K562 (cell line): ENCODE measurements around the gene PIGB. TPM values are rescaled to one million over a fixed set of nuclear protein-coding genes. Genes with fewer than 3 reads are reported as not detected.
A peak's percentile ranks its signal among the peaks of the same experiment; 100 is the strongest.

Experiments
- ATAC-seq: fragments of 200-7000 bp; cut with Tn5 transposase; 3 replicates; pipeline ENCODE4 v1.9.1; 2020; ENCODE audit warnings: moderate library complexity
- BruUV-seq: library from RNA; stranded (reverse); fragments of 400-500 nt; replicated peaks from 2 replicates; lab custom pipeline; 2021; lab: Mats Ljungman, UMichigan
- CTCF ChIA-PET: fragments of 300-600 bp; formaldehyde crosslinking; extraction: SDS; loops from one replicate; lab custom pipeline; 2021; ENCODE audit warnings: low intra/inter-chr PET ratio; lab: Yijun Ruan, JAX
- POLR2A ChIA-PET: fragments of 300-600, 350-650 bp; sonication (Branson Sonifier 250); formaldehyde crosslinking; extraction: SDS; loops from one replicate; lab custom pipeline; 2021; ENCODE audit warnings: antibody characterized with exemption, inconsistent platforms; lab: Yijun Ruan, JAX
- DNase-seq, 4 experiments: peaks; one replicate each; pipeline versions ENCODE4 v3.0.0 to v3.0.0-alpha.2; 2011 to 2018; ENCODE audit warnings: low spot score in 3 of 4, mixed read lengths in 3 of 4; ENCODE audit errors: extremely low read depth in 1 of 4
- FAIRE-seq: peaks from 2 replicates; lab custom pipeline; 2011; peaks lifted over from hg19 to GRCh38; lab: Jason Lieb, UNC
- H2AFZ ChIP-seq: 2 replicates; pipeline ENCODE4 v1.6.0; 2011; ENCODE audit warnings: low read depth, low read length, control low read depth, inconsistent platforms
- H3K27ac ChIP-seq: fragments of 200-600 bp; 3 replicates; pipeline ENCODE4 v1.8.0; 2011; ENCODE audit warnings: low read depth, mild to moderate bottlenecking, control low read depth, inconsistent platforms, low read length, moderate library complexity, mixed read lengths; ENCODE audit errors: extremely low read depth
- H3K27me3 ChIP-seq, 2 experiments: fragments of 300-600 bp in 1 of 2; 2 replicates in 1 of 2; 3 replicates in 1 of 2; pipeline versions ENCODE4 v1.6.0 to v1.8.0; 2011; ENCODE audit warnings: inconsistent platforms in 2 of 2, low read length in 2 of 2, mild to moderate bottlenecking in 1 of 2, mixed read lengths in 1 of 2, moderate library complexity in 1 of 2; ENCODE audit not compliant: control insufficient read depth in 2 of 2, insufficient read depth in 2 of 2
- H3K36me3 ChIP-seq: fragments of 300-600 bp; 3 replicates; pipeline ENCODE4 v1.8.0; 2011; ENCODE audit warnings: mild to moderate bottlenecking, low read length, inconsistent platforms; ENCODE audit not compliant: control insufficient read depth, insufficient read depth
- H3K4me1 ChIP-seq, 2 experiments: fragments of 200-600 bp in 1 of 2; replicated peaks in 1 of 2; 2 replicates in 1 of 2; 3 replicates in 1 of 2; pipeline versions ENCODE4 v1.5.1 to v1.8.0; 2011; ENCODE audit warnings: inconsistent platforms in 2 of 2, low read length in 2 of 2, mild to moderate bottlenecking in 1 of 2, mixed read lengths in 1 of 2, moderate library complexity in 1 of 2; ENCODE audit not compliant: control insufficient read depth in 2 of 2, insufficient read depth in 2 of 2
- H3K4me2 ChIP-seq: 2 replicates; pipeline ENCODE4 v1.6.1; 2011; ENCODE audit warnings: low read length, control low read depth, inconsistent platforms, mixed read lengths; ENCODE audit not compliant: insufficient read depth
- H3K4me3 ChIP-seq: fragments of 200-600 bp; sonication (generic), shearing (Covaris generic); 2 replicates; pipeline ENCODE4 v1.5.1; 2016; ENCODE audit warnings: control low read depth, inconsistent platforms
- H3K79me2 ChIP-seq: fragments of 200-600 bp; 3 replicates; pipeline ENCODE4 v1.8.0; 2011; ENCODE audit warnings: low read length, inconsistent platforms; ENCODE audit not compliant: control insufficient read depth, insufficient read depth
- H3K9ac ChIP-seq, 2 experiments: 2 replicates each; pipeline versions ENCODE4 v1.6.0 to v1.6.1; 2011; ENCODE audit warnings: low read depth in 2 of 2, low read length in 2 of 2, control low read depth in 1 of 2, inconsistent platforms in 1 of 2, mild to moderate bottlenecking in 1 of 2, mixed read lengths in 1 of 2; ENCODE audit not compliant: insufficient read depth in 1 of 2
- H3K9me1 ChIP-seq: one replicate; pipeline ENCODE4 v1.6.0; 2011; ENCODE audit warnings: inconsistent platforms, mild to moderate bottlenecking, low read length, moderate library complexity; ENCODE audit not compliant: control insufficient read depth, insufficient read depth
- H3K9me3 ChIP-seq: replicated peaks from 2 replicates; pipeline ENCODE4 v1.5.1; 2011; ENCODE audit warnings: low read depth, low read length, inconsistent platforms; ENCODE audit not compliant: control insufficient read depth, insufficient read depth
- H4K20me1 ChIP-seq: replicated peaks from 2 replicates; pipeline ENCODE4 v1.6.1; 2011; ENCODE audit warnings: low read length, inconsistent platforms, mixed read lengths; ENCODE audit not compliant: control insufficient read depth, insufficient read depth
- ADNP ChIP-seq: fragments of 200-800 bp; sonication (Bioruptor generic); IDR thresholded peaks from 2 replicates; pipeline ENCODE4 v1.6.1; 2016; ENCODE audit warnings: missing genetic modification characterization, missing compliant biosample characterization
- BRCA1 ChIP-seq, 2 experiments: fragments of 450-650 bp in 1 of 2; sonication (generic) in 1 of 2; formaldehyde crosslinking in 1 of 2; IDR thresholded peaks; 2 replicates each; pipeline versions ENCODE4 v1.5.0 to v1.6.1; 2017 to 2020; ENCODE audit warnings: mild to moderate bottlenecking in 1 of 2, missing genetic modification reagents in 1 of 2
- FOXM1 ChIP-seq, 2 experiments: fragments of 450-650 bp in 1 of 2; sonication (generic) in 1 of 2; formaldehyde crosslinking in 1 of 2; IDR thresholded peaks; 2 replicates each; pipeline versions ENCODE4 v1.6.1 to v1.9.0; 2017 to 2022; ENCODE audit warnings: low read depth in 2 of 2, mild to moderate bottlenecking in 2 of 2, missing genetic modification reagents in 1 of 2, moderate library complexity in 1 of 2
- LEF1 ChIP-seq: fragments of 450-650 bp; IDR thresholded peaks from 2 replicates; pipeline ENCODE4 v1.6.1; 2016; ENCODE audit warnings: mild to moderate bottlenecking
- RBM17 ChIP-seq: fragments of 200-400 bp; formaldehyde crosslinking; IDR thresholded peaks from 2 replicates; pipeline ENCODE4 v1.6.1; 2017; ENCODE audit warnings: low read depth, mild to moderate bottlenecking, low read length, borderline replicate concordance
- SIX5 ChIP-seq, 2 experiments: IDR thresholded peaks; 2 replicates each; pipeline ENCODE4 v1.6.1; 2011; ENCODE audit warnings: low read length in 2 of 2, borderline replicate concordance in 1 of 2, low read depth in 1 of 2, mild to moderate bottlenecking in 1 of 2, moderate library complexity in 1 of 2; ENCODE audit not compliant: insufficient read depth in 1 of 2
- YY1 ChIP-seq, 3 experiments: IDR thresholded peaks; 2 replicates each; pipeline ENCODE4 v1.6.1; 2011; ENCODE audit warnings: low read length in 2 of 3, mild to moderate bottlenecking in 2 of 3, moderate library complexity in 2 of 3, borderline replicate concordance in 1 of 3, control low read depth in 1 of 3, low read depth in 1 of 3; ENCODE audit not compliant: insufficient read depth in 3 of 3, insufficient replicate concordance in 2 of 3, control insufficient read depth in 1 of 3, insufficient read length in 1 of 3; ENCODE audit errors: extremely low read depth in 1 of 3
- ZFX ChIP-seq: sonication (generic); formaldehyde crosslinking; IDR thresholded peaks from 2 replicates; pipeline ENCODE4 v1.8.0; 2022; ENCODE audit warnings: mild to moderate bottlenecking, missing genetic modification reagents, moderate library complexity
- ZNF224 ChIP-seq: sonication (generic); formaldehyde crosslinking; IDR thresholded peaks from 2 replicates; pipeline ENCODE4 v1.8.0; 2022; ENCODE audit warnings: mild to moderate bottlenecking, missing genetic modification reagents
- ZNF347 ChIP-seq: fragments of 450-650 bp; formaldehyde crosslinking; IDR thresholded peaks from 2 replicates; pipeline ENCODE4 v1.4.0; 2020; ENCODE audit warnings: low read depth, mild to moderate bottlenecking, moderate library complexity
- WGBS: fragments of 100-300 bp; shearing (Covaris generic); methylation state at CpG from one replicate; pipeline ENCODE4 v1.1.6; 2016; ENCODE audit warnings: low coverage, mixed read lengths; ENCODE audit not compliant: insufficient coverage; ENCODE audit errors: missing lambda C conversion rate; 5-methylcytosine and 5-hydroxymethylcytosine counted together
- in situ Hi-C: fragments of 300-500 bp; cut with MboI; formaldehyde crosslinking; loops from 4 replicates; pipeline ENCODE4 v1.15.0; 2018; ENCODE audit warnings: inconsistent platforms, mixed read lengths
- intact Hi-C: fragments of 100-400 bp; cut with micrococcal nuclease; formaldehyde crosslinking; loops from 2 replicates; pipeline ENCODE4 v1.14.2; 2022
- polyA plus RNA-seq, 8 experiments: library from polyadenylated mRNA; depleted of rRNA in 4 of 8; stranded (reverse) in 5 of 8; unstranded in 3 of 8; fragments of >200 nt; fragmentation: Nextera tagmentation in 2 of 8; fragmentation: Illumina TruSeq in 1 of 8; extraction: Ambion mirVana in 2 of 8; extraction: Trizol in 1 of 8; gene quantifications; 2 replicates each; pipeline versions ENCODE4 v1.2.1 to v1.2.3, GENCODE V29; 2011 to 2014; ENCODE audit warnings: inconsistent platforms in 1 of 8, missing spikeins in 1 of 8
- total RNA-seq, 7 experiments: library from RNA; depleted of rRNA in 6 of 7; stranded (reverse); fragments of >200 nt in 6 of 7; fragmentation: Illumina TruSeq in 2 of 7; extraction: Trizol in 2 of 7; gene quantifications; 2 replicates each; pipeline versions ENCODE4 v1.2.1 to v1.2.3, GENCODE V29; 2011 to 2021; ENCODE audit warnings: low replicate concordance in 1 of 7
- TF ChIP-seq, protein P1 (sequence below): sonication (generic); formaldehyde crosslinking; IDR thresholded peaks from 2 replicates; pipeline ENCODE4 v1.9.0; 2022; ENCODE audit warnings: mild to moderate bottlenecking, missing genetic modification reagents
- TF ChIP-seq, protein P2 (sequence below): fragments of 450-650 bp; IDR thresholded peaks from 2 replicates; pipeline ENCODE4 v1.6.1; 2014; ENCODE audit warnings: low read depth, mild to moderate bottlenecking, moderate library complexity, borderline replicate concordance
- TF ChIP-seq, protein P3 (sequence below): sonication (generic); formaldehyde crosslinking; IDR thresholded peaks from 2 replicates; pipeline ENCODE4 v1.8.1; 2023; ENCODE audit warnings: mild to moderate bottlenecking, missing genetic modification reagents

Gene PIGB
- total and polyA plus RNA-seq, 9 of the 15 experiments (the other 6 are each of a cell fraction or from before 2014, with no cell fraction given): 9.9 to 32.3 (median 18.2) TPM

DNA sequence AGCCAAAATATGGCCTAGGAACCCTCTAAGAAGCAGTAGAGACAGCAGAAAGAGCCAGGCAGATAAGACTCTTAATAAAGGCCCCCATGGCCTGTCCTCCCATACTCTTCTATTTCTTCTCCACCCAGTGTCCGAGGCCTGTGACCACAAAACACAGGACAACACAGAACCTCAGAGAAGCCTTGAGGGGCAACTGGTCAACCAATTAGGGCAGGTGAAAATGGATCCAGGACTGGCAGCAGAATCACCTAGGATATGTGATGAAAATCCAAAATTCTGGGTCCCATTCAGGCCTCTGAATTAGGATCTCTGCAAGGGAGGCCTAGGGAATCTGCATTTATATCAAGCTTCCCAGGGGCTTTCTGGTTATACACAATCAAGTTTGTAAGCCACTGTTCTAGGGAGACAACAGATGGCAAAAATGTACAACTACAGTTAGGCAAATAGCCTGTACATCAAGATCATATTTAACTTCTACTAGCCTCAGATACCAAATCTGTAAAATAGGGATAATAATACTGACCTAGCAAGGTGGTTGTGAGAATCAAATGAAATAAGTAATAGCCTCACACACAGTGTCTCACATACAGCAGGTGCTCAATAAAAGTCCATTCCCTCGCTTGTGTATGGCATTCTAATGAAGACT lies 39.8 kb upstream of the PIGB start:
- WGBS: 5% methylated on average over 2 of the region's 2 CpGs
- peak overlapping the region; percentile 86 for H3K27ac ChIP-seq
- H3K36me3 ChIP-seq: peaks cover 29% of the 10 kb centered on the region
- peaks cover 10% of the 10 kb centered on the region; the same call in 1 of the 2 replicates for H4K20me1 ChIP-seq
- H2AFZ ChIP-seq: 0 out of 2 replicates have a peak overlapping the region, but pooled peaks have one; percentile 4
- peak overlapping the region in 1 of 2 experiments; percentile 55; a peak in 3 of 4 replicates for H3K9ac ChIP-seq
- H3K9me3 ChIP-seq: no peaks in the 10 kb centered on the region
- intact Hi-C loops (loop anchor here (2.0 kb wide), 1 partner anchor 42 kb away; no protein-coding TSS in a partner anchor), in situ Hi-C loops (no loop called here)
- FAIRE-seq: no peak
- peak overlapping the region; percentile 61 for H3K4me2 ChIP-seq
- POLR2A ChIA-PET: interaction anchor here (0.7 to 3.4 kb wide), 3 partner anchors 9 to 42 kb away, joined by 3 to 14 read pairs (median 3); no protein-coding TSS in a partner anchor
- DNase-seq: no peak
- H3K4me3 ChIP-seq: no peak overlapping the region
- H3K4me1 ChIP-seq: peaks cover 32 to 62% of the 10 kb centered on the region in 2 experiments
- no TSS peak for BruUV-seq
- no peaks in the 10 kb centered on the region for H3K27me3 ChIP-seq
- ATAC-seq: peak; percentile 42
- CTCF ChIA-PET: no interaction called here
- peaks cover 4% of the 10 kb centered on the region for H3K9me1 ChIP-seq
- peaks cover 91% of the 10 kb centered on the region for H3K79me2 ChIP-seq
- TF ChIP-seq ZNF224 (CRISPR knock-in tag) (no peak), FOXM1 (IDR thresholded peaks at IDR 0.05; ENCODE audit: low read depth) (no peak), FOXM1 (CRISPR knock-in tag; IDR thresholded peaks at IDR 0.05; ENCODE audit: low read depth) (no peak), RBM17 (no peak), ZNF347 (no peak), YY1 (IDR thresholded peaks at IDR 0.05; ENCODE audit: borderline replicate concordance in 1 of 3, control insufficient read depth in 1 of 3, extremely low read depth in 1 of 3, insufficient read depth in 3 of 3, insufficient read length in 1 of 3, insufficient replicate concordance in 2 of 3, low read depth in 1 of 3, low read length in 2 of 3) (no peak), ADNP (tag) (peak; percentile 93), SIX5 (IDR thresholded peaks at IDR 0.05; ENCODE audit: borderline replicate concordance in 1 of 2, insufficient read depth in 1 of 2, low read depth in 1 of 2, low read length in 2 of 2) (no peak), LEF1 (no peak), BRCA1 (IDR thresholded peaks at IDR 0.05) (no peak), BRCA1 (CRISPR knock-in tag; IDR thresholded peaks at IDR 0.05) (no peak), ZFX (peak; percentile 48; the same call in 1 of the 2 replicates)
- TF ChIP-seq, protein P1, sequence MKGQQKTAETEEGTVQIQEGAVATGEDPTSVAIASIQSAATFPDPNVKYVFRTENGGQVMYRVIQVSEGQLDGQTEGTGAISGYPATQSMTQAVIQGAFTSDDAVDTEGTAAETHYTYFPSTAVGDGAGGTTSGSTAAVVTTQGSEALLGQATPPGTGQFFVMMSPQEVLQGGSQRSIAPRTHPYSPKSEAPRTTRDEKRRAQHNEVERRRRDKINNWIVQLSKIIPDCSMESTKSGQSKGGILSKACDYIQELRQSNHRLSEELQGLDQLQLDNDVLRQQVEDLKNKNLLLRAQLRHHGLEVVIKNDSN: no peak
- TF ChIP-seq, protein P2, sequence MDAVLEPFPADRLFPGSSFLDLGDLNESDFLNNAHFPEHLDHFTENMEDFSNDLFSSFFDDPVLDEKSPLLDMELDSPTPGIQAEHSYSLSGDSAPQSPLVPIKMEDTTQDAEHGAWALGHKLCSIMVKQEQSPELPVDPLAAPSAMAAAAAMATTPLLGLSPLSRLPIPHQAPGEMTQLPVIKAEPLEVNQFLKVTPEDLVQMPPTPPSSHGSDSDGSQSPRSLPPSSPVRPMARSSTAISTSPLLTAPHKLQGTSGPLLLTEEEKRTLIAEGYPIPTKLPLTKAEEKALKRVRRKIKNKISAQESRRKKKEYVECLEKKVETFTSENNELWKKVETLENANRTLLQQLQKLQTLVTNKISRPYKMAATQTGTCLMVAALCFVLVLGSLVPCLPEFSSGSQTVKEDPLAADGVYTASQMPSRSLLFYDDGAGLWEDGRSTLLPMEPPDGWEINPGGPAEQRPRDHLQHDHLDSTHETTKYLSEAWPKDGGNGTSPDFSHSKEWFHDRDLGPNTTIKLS: 0 out of 2 replicates have a peak, but pooled peaks have one; percentile 10
- TF ChIP-seq, protein P3, sequence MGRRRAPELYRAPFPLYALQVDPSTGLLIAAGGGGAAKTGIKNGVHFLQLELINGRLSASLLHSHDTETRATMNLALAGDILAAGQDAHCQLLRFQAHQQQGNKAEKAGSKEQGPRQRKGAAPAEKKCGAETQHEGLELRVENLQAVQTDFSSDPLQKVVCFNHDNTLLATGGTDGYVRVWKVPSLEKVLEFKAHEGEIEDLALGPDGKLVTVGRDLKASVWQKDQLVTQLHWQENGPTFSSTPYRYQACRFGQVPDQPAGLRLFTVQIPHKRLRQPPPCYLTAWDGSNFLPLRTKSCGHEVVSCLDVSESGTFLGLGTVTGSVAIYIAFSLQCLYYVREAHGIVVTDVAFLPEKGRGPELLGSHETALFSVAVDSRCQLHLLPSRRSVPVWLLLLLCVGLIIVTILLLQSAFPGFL: no peak
